ENCODE measurements around the gene MELK.

Gene MELK

GRCh38 chr9:36716496-36716895 lies 143.8 kb downstream of the MELK start:
- no peak for DNase-seq (ENCODE audit: low read depth)
- H3K4me3 ChIP-seq (ENCODE audit: low read depth, low read length): no peak overlapping the region
- TF ChIP-seq CTCF (IDR thresholded peaks at IDR 0.05; ENCODE audit: control insufficient read depth, extremely low read depth, insufficient read depth): no peak

GRCh38 chr9:36717276-36717675 lies 144.6 kb downstream of the MELK start:
- TF ChIP-seq CTCF (IDR thresholded peaks at IDR 0.05; ENCODE audit: control insufficient read depth, extremely low read depth, insufficient read depth): no peak
- no peak overlapping the region for H3K4me3 ChIP-seq (ENCODE audit: low read depth, low read length)
- DNase-seq (ENCODE audit: low read depth): no peak

GRCh38 chr9:36718612-36719011 lies 145.9 kb downstream of the MELK start:
- TF ChIP-seq CTCF (IDR thresholded peaks at IDR 0.05; ENCODE audit: control insufficient read depth, extremely low read depth, insufficient read depth): no peak
- H3K4me3 ChIP-seq (ENCODE audit: low read depth, low read length): no peak overlapping the region
- DNase-seq (ENCODE audit: low read depth): no peak

- TF ChIP-seq CTCF (IDR thresholded peaks at IDR 0.05; ENCODE audit: control insufficient read depth, extremely low read depth, insufficient read depth): no peak
- no peak for DNase-seq (ENCODE audit: low read depth)
- no peak overlapping the region for H3K4me3 ChIP-seq (ENCODE audit: low read depth, low read length)
Observed at GRCh38 chr9:36720043-36720442, 147.3 kb downstream of the MELK start.

GRCh38 chr9:36721846-36722588 lies 149.3 kb downstream of the MELK start:
- no peak for DNase-seq (ENCODE audit: low read depth)
- H3K4me3 ChIP-seq (ENCODE audit: low read depth, low read length): no peak overlapping the region
- no peak for TF ChIP-seq CTCF (IDR thresholded peaks at IDR 0.05; ENCODE audit: control insufficient read depth, extremely low read depth, insufficient read depth)

GRCh38 chr9:36725777-36726356 lies 153.2 kb downstream of the MELK start:
- no peak for TF ChIP-seq CTCF (IDR thresholded peaks at IDR 0.05; ENCODE audit: control insufficient read depth, extremely low read depth, insufficient read depth)
- DNase-seq (ENCODE audit: low read depth): no peak
- H3K4me3 ChIP-seq (ENCODE audit: low read depth, low read length): no peak overlapping the region

Measured in LNCaP clone FGC (cell line).